ENCODE measurements around the gene PHLDA3. TPM values are rescaled to one million over a fixed set of nuclear protein-coding genes. Genes with fewer than 3 reads are reported as not detected.

The PHLDA3 gene
- total and polyA plus RNA-seq, 4 donors, result 14.4 to 82.7 (median 49.0) TPM

DNA sequence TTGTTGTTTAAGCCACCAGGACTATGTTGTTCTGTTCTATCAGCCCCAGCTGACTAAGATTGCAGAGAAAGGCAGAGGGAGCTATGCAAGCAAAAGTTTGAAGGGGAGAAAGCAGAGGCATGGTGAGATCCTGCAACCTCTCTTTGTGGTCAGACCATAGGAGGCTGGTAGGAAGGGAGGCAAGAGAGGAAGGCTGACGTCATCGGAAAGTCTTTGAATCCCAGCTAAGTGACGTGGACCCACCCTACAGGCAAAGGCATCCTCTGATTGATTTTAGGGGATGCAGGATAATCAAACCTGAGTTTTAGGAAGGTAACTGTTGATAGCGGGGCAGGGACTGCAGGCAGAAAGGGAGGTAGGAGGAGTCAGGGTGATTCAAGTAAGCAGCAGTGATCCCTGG is 24.2 kb downstream of the PHLDA3 start:
- Histone ChIP-seq H3K4me1 (ENCODE audit: control insufficient read depth, insufficient read depth, low read length) (peaks cover 21% of the 10 kb centered on the region), H3K9me3 (ENCODE audit: control insufficient read depth, insufficient read depth, low read length) (no peaks in the 10 kb centered on the region), H3K27ac (ENCODE audit: low read depth, low read length) (no peak overlapping the region), H3K4me3 (ENCODE audit: low read depth, low read length) (no peak overlapping the region), H3K27me3 (ENCODE audit: control insufficient read depth, insufficient read depth, low read length) (no peaks in the 10 kb centered on the region), H3K36me3 (ENCODE audit: control insufficient read depth, insufficient read depth, low read length) (no peaks in the 10 kb centered on the region)
- 77% methylated on average over 3 of the region's 4 CpGs for WGBS (ENCODE audit: insufficient coverage)
- DNase-seq (ENCODE audit: low read depth in 4 of 6, low spot score in 6 of 6), result no peak

DNA sequence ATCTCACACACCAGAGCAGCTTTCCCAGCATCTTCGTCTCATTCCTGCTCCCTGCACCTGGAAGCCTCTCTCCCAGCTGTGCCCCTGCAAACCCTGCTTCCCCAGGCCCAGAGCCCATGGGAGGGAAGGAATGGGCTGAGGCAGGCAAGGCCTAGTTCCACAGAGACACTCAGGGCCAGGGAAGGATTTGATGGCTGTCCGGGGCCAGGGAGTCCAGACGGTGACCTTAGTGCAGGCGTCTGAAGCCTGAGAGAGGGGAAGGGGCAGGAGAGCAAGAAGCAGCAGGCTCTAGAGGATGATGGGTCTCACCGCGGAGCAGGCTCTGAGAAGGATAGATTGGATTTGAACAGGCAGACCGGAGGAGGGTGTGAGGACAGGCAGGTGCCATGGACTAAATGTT is 25.2 kb downstream of the PHLDA3 start:
- H3K9me3 ChIP-seq (ENCODE audit: control insufficient read depth, insufficient read depth, low read length), result no peaks in the 10 kb centered on the region
- no peak for DNase-seq (ENCODE audit: low read depth in 4 of 6, low spot score in 6 of 6)
- H3K4me3 ChIP-seq (ENCODE audit: low read depth, low read length), result no peak overlapping the region
- H3K36me3 ChIP-seq (ENCODE audit: control insufficient read depth, insufficient read depth, low read length), result no peaks in the 10 kb centered on the region
- 78% methylated on average over 6 of the region's 7 CpGs for WGBS (ENCODE audit: insufficient coverage)
- H3K27ac ChIP-seq (ENCODE audit: low read depth, low read length), result no peak overlapping the region
- peaks cover 12% of the 10 kb centered on the region for H3K4me1 ChIP-seq (ENCODE audit: control insufficient read depth, insufficient read depth, low read length)
- H3K27me3 ChIP-seq (ENCODE audit: control insufficient read depth, insufficient read depth, low read length), result no peaks in the 10 kb centered on the region

DNA sequence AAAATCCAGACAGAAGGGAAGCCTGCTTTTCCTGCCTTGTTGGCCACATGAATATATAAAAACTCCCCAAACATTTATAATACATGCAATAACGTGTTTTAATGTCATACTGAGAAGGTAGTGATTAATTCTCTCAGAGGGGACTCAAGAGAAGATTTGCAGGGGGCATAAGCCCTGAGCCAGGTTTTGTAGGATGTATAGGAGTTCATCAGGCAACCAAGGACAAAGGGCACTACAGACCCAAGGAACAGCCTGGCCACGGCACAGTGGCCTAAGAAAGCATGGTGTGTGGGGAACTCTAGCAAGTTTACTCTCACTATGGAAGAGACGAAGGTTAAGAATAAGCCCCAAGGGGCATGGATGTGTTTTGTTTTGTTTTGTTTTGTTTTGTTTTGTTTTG is 32.0 kb downstream of the PHLDA3 start:
- no peaks in the 10 kb centered on the region for H3K27me3 ChIP-seq (ENCODE audit: control insufficient read depth, insufficient read depth, low read length)
- H3K27ac ChIP-seq (ENCODE audit: low read depth, low read length), result no peak overlapping the region
- H3K9me3 ChIP-seq (ENCODE audit: control insufficient read depth, insufficient read depth, low read length), result no peaks in the 10 kb centered on the region
- no peak for DNase-seq (ENCODE audit: low read depth in 4 of 6, low spot score in 6 of 6)
- 81% methylated on average over 2 of the region's 3 CpGs for WGBS (ENCODE audit: insufficient coverage)
- H3K4me3 ChIP-seq (ENCODE audit: low read depth, low read length), result no peak overlapping the region
- no peaks in the 10 kb centered on the region for H3K36me3 ChIP-seq (ENCODE audit: control insufficient read depth, insufficient read depth, low read length)
- H3K4me1 ChIP-seq (ENCODE audit: control insufficient read depth, insufficient read depth, low read length), result peaks cover 7% of the 10 kb centered on the region

DNA sequence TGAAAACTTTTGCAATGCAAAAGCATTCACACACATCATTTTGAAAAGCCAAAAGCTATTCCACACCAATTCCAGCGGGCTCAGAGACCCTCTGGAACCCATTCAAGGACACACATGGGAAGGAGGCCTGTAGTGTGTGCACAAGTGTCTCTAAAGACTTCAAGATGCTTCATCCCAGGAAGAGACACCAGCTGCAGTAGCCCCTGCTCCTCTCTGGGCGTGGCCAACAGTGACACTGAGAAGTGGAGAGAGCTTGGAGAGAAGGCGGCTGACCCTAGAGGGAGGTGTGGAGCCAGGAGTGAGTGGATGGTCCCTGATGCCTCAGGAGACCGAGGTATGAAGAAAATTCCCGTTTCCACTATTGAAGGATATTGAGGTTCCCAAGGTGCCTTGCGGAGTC is 32.6 kb downstream of the PHLDA3 start:
- Histone ChIP-seq H3K36me3 (ENCODE audit: control insufficient read depth, insufficient read depth, low read length) (no peaks in the 10 kb centered on the region), H3K27ac (ENCODE audit: low read depth, low read length) (no peak overlapping the region), H3K27me3 (ENCODE audit: control insufficient read depth, insufficient read depth, low read length) (no peaks in the 10 kb centered on the region), H3K4me3 (ENCODE audit: low read depth, low read length) (no peak overlapping the region), H3K4me1 (ENCODE audit: control insufficient read depth, insufficient read depth, low read length) (peaks cover 7% of the 10 kb centered on the region), H3K9me3 (ENCODE audit: control insufficient read depth, insufficient read depth, low read length) (no peaks in the 10 kb centered on the region)
- WGBS (ENCODE audit: insufficient coverage), result 72% methylated on average over 2 of the region's 6 CpGs
- no peak for DNase-seq (ENCODE audit: low read depth in 4 of 6, low spot score in 6 of 6)

DNA sequence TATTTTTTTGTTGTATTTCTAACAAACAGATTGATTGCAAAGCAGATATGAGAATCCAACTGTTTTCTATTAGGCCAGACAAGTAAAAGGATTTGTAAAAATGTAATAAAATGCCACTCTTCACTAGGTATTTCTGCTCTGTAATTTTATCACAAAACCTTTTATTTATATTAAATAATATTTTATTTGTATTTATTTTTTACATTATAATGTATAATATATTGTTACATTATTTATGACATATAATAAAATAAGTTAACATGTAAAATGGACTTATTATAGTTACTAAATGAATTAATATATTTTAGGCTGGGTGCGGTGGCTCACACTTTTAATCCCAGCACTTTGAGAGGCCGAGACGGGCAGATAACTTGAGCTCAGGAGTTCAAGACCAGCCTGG is 34.7 kb downstream of the PHLDA3 start:
- 96% methylated on average over 3 of the region's 3 CpGs for WGBS (ENCODE audit: insufficient coverage)
- H3K27ac ChIP-seq (ENCODE audit: low read depth, low read length), result no peak overlapping the region
- DNase-seq (ENCODE audit: low read depth in 4 of 6, low spot score in 6 of 6), result no peak
- peaks cover 7% of the 10 kb centered on the region for H3K4me1 ChIP-seq (ENCODE audit: control insufficient read depth, insufficient read depth, low read length)
- no peak overlapping the region for H3K4me3 ChIP-seq (ENCODE audit: low read depth, low read length)
- H3K36me3 ChIP-seq (ENCODE audit: control insufficient read depth, insufficient read depth, low read length), result no peaks in the 10 kb centered on the region
- H3K27me3 ChIP-seq (ENCODE audit: control insufficient read depth, insufficient read depth, low read length), result no peaks in the 10 kb centered on the region
- no peaks in the 10 kb centered on the region for H3K9me3 ChIP-seq (ENCODE audit: control insufficient read depth, insufficient read depth, low read length)

DNA sequence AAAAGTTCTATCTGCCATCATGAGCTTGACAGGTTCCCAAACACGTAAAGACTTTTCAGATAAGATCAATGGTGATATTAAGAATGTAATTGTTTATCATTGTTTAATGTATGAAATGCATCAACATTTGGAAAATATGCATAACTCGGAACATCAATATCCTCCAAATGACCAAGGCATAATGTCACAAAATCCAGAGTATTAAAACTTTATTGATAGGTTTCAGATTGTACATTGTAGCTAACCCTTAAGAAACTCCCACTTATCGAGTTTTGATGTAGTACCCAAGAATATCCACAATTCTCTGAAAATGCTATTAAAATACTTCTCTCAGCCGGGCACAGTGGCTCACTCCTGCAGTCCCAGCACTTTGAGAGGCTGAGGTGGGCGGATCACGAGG is 35.4 kb downstream of the PHLDA3 start:
- H3K27me3 ChIP-seq (ENCODE audit: control insufficient read depth, insufficient read depth, low read length), result no peaks in the 10 kb centered on the region
- WGBS (ENCODE audit: insufficient coverage), result 92% methylated on average over 2 of the region's 6 CpGs
- H3K9me3 ChIP-seq (ENCODE audit: control insufficient read depth, insufficient read depth, low read length), result no peaks in the 10 kb centered on the region
- H3K4me3 ChIP-seq (ENCODE audit: low read depth, low read length), result no peak overlapping the region
- H3K4me1 ChIP-seq (ENCODE audit: control insufficient read depth, insufficient read depth, low read length), result peaks cover 7% of the 10 kb centered on the region
- H3K27ac ChIP-seq (ENCODE audit: low read depth, low read length), result no peak overlapping the region
- H3K36me3 ChIP-seq (ENCODE audit: control insufficient read depth, insufficient read depth, low read length), result no peaks in the 10 kb centered on the region
- no peak for DNase-seq (ENCODE audit: low read depth in 4 of 6, low spot score in 6 of 6)

DNA sequence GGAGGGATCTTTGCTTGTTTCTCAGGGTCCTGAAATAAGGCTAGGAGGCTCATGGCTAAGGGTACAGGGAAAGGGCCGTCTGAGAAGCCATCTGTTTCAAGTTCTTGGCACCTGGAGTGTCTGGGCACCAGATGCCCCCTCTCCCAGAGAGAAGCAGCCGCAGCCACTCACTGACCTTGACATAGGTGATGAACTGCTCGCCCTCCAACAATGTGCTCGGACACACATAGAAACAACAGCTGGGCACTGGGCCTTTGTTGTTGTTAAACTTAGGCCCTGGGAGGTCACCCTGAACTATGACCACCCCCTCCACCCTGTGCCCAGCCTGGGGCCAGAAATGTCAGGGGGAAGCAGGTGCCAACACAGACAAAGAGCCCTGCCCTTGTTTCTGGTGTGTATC is 38.2 kb downstream of the PHLDA3 start:
- 55% methylated on average over 4 of the region's 4 CpGs for WGBS (ENCODE audit: insufficient coverage)
- Histone ChIP-seq H3K9me3 (ENCODE audit: control insufficient read depth, insufficient read depth, low read length) (no peaks in the 10 kb centered on the region), H3K4me3 (ENCODE audit: low read depth, low read length) (no peak overlapping the region), H3K27me3 (ENCODE audit: control insufficient read depth, insufficient read depth, low read length) (no peaks in the 10 kb centered on the region), H3K4me1 (ENCODE audit: control insufficient read depth, insufficient read depth, low read length) (peaks cover 6% of the 10 kb centered on the region), H3K27ac (ENCODE audit: low read depth, low read length) (no peak overlapping the region), H3K36me3 (ENCODE audit: control insufficient read depth, insufficient read depth, low read length) (no peaks in the 10 kb centered on the region)
- DNase-seq (ENCODE audit: low read depth in 4 of 6, low spot score in 6 of 6), result peak in 1 of 6 donors; percentile 40

DNA sequence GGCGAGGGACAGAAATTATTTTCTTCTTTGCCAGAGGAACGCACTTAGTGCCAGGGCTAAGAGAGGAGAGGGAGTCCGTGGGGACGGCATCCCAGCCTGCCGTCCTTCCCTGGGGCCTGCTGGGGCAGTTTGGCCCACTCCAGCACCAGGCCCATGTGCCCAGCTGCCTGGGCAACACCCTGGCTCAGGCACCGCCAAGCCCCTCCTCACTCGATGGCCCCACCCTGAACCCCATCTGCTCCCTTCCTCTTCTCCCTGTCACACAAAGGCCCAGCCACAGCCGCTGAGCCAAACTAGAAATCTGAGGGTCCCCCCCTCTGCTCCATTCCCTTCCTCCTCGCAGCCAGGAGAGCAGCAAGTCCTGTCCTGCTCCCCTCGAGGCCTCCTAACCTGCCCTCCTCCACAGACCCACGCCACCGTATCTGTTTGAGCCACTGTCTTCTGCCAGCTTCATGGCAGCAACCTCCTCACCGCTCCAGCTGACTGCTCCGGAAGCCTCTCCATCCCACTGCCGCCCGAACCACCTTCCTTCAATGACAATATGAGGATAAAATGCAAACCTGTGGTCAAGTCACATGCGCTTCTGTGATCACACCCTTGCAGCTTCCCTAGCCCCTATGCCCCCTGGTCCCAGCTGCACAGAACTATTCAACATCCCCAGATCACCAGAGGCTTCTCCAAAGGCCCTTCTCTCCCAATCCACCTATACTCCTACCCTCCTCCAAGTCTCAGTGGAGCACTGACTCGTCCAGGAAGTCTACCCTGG is 39.1 kb downstream of the PHLDA3 start:
- WGBS (ENCODE audit: insufficient coverage), result 75% methylated on average over 16 of the region's 18 CpGs
- peak in 2 of 6 donors; percentile 30 to 60 for DNase-seq (ENCODE audit: low read depth in 4 of 6, low spot score in 6 of 6)
- no peaks in the 10 kb centered on the region for H3K4me1 ChIP-seq (ENCODE audit: control insufficient read depth, insufficient read depth, low read length)
- no peak overlapping the region for H3K4me3 ChIP-seq (ENCODE audit: low read depth, low read length)
- H3K27me3 ChIP-seq (ENCODE audit: control insufficient read depth, insufficient read depth, low read length), result no peaks in the 10 kb centered on the region
- H3K9me3 ChIP-seq (ENCODE audit: control insufficient read depth, insufficient read depth, low read length), result no peaks in the 10 kb centered on the region
- H3K36me3 ChIP-seq (ENCODE audit: control insufficient read depth, insufficient read depth, low read length), result no peaks in the 10 kb centered on the region
- no peak overlapping the region for H3K27ac ChIP-seq (ENCODE audit: low read depth, low read length)

DNA sequence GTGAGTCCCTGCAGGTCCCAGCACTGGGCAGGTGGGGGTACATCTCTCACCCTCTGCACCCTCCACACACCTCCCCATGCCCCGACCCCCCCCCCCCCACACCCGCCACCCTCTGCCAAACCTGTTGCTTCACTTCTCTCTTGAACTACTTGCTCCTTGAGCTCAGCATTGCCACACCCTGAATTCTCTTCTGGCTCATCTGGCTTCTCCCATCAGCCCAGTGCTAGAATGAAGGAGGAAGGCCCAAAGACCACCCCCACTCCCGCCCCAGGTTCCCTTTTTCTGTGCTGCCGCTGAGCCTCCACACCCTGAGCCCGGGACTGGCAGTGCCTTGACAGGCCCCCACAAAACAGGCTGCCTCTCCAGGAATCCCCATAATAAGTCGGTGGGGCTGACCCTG is 41.0 kb downstream of the PHLDA3 start:
- WGBS (ENCODE audit: insufficient coverage), result no CpG with 5 or more reads among the region's 6 CpGs
- Histone ChIP-seq H3K36me3 (ENCODE audit: control insufficient read depth, insufficient read depth, low read length) (no peaks in the 10 kb centered on the region), H3K27ac (ENCODE audit: low read depth, low read length) (no peak overlapping the region), H3K4me1 (ENCODE audit: control insufficient read depth, insufficient read depth, low read length) (no peaks in the 10 kb centered on the region), H3K9me3 (ENCODE audit: control insufficient read depth, insufficient read depth, low read length) (no peaks in the 10 kb centered on the region), H3K27me3 (ENCODE audit: control insufficient read depth, insufficient read depth, low read length) (no peaks in the 10 kb centered on the region), H3K4me3 (ENCODE audit: low read depth, low read length) (no peak overlapping the region)
- DNase-seq (ENCODE audit: low read depth in 4 of 6, low spot score in 6 of 6), result no peak
